Keratinocyte (primary cell): ENCODE data around the gene PITPNC1. TPM values are rescaled to one million over a fixed set of nuclear protein-coding genes. Genes with fewer than 3 reads are reported as not detected.
A peak's percentile ranks its signal among the peaks of the same experiment; 100 is the strongest.
"Not testable (repeated sequence)": the region's sequence is repeated elsewhere in the genome, so short reads cannot be mapped to it uniquely, and the experiment has no call there.

ENCODE experiments used
- DNase-seq: peaks from one replicate; pipeline ENCODE4 v3.0.0-alpha.2; 2011; ENCODE audit warnings: low read depth, missing footprints, low spot score
- FAIRE-seq: peaks from 2 replicates; lab custom pipeline; 2011; peaks lifted over from hg19 to GRCh38; lab: Jason Lieb, UNC
- H2AFZ ChIP-seq: 2 replicates; pipeline ENCODE4 v1.6.0; 2012; ENCODE audit warnings: low read length, control low read depth, inconsistent platforms; ENCODE audit not compliant: control insufficient read depth
- H3K27ac ChIP-seq: 2 replicates; pipeline ENCODE4 v1.5.1; 2011; ENCODE audit warnings: low read length; ENCODE audit not compliant: control insufficient read depth, insufficient read depth
- H3K27me3 ChIP-seq: 3 replicates; pipeline ENCODE4 v1.6.0; 2011; ENCODE audit warnings: low read length; ENCODE audit not compliant: control insufficient read depth, insufficient read depth; ENCODE audit errors: extremely low read depth
- H3K36me3 ChIP-seq, 2 experiments: 2 replicates in 1 of 2; 3 replicates in 1 of 2; pipeline ENCODE4 v1.5.1; 2011; ENCODE audit warnings: low read length in 2 of 2, mild to moderate bottlenecking in 1 of 2; ENCODE audit not compliant: control insufficient read depth in 2 of 2, insufficient read depth in 2 of 2; ENCODE audit errors: extremely low read depth in 1 of 2
- H3K4me1 ChIP-seq: 3 replicates; pipeline ENCODE4 v1.5.1; 2011; ENCODE audit warnings: low read length; ENCODE audit not compliant: control insufficient read depth, insufficient read depth; ENCODE audit errors: extremely low read depth
- H3K4me2 ChIP-seq: 3 replicates; pipeline ENCODE4 v1.6.0; 2011; ENCODE audit warnings: low read depth, low read length; ENCODE audit not compliant: control insufficient read depth, insufficient read depth; ENCODE audit errors: extremely low read depth
- H3K4me3 ChIP-seq, 3 experiments: fragments of 200-600 bp in 1 of 3; sonication (generic) in 1 of 3; 2 replicates in 2 of 3; 3 replicates in 1 of 3; pipeline ENCODE4 v1.5.1; 2011 to 2016; ENCODE audit warnings: low read length in 3 of 3, mild to moderate bottlenecking in 3 of 3, control low read depth in 2 of 3, inconsistent platforms in 1 of 3, low read depth in 1 of 3, mixed read lengths in 1 of 3, mixed run types in 1 of 3, moderate library complexity in 1 of 3; ENCODE audit not compliant: control insufficient read depth in 2 of 3, insufficient read depth in 2 of 3; ENCODE audit errors: extremely low read depth in 1 of 3
- H3K79me2 ChIP-seq: 2 replicates; pipeline ENCODE4 v1.6.0; 2012; ENCODE audit warnings: low read length; ENCODE audit not compliant: control insufficient read depth, insufficient read depth
- H3K9ac ChIP-seq: 3 replicates; pipeline ENCODE4 v1.6.0; 2011; ENCODE audit warnings: low read length; ENCODE audit not compliant: control insufficient read depth, insufficient read depth; ENCODE audit errors: extremely low read depth
- H3K9me1 ChIP-seq: 3 replicates; pipeline ENCODE4 v1.6.0; 2011; ENCODE audit warnings: low read length; ENCODE audit not compliant: control insufficient read depth, insufficient read depth; ENCODE audit errors: extremely low read depth
- H3K9me3 ChIP-seq: 2 replicates; pipeline ENCODE4 v1.5.1; 2012; ENCODE audit warnings: low read depth, low read length; ENCODE audit not compliant: control insufficient read depth
- H4K20me1 ChIP-seq: 3 replicates; pipeline ENCODE4 v1.6.0; 2011; ENCODE audit warnings: low read length; ENCODE audit not compliant: control insufficient read depth, insufficient read depth; ENCODE audit errors: extremely low read depth
- EZH2 ChIP-seq: IDR thresholded peaks from one replicate; pipeline ENCODE4 v1.6.1; 2012; ENCODE audit warnings: inconsistent platforms, mild to moderate bottlenecking, low read length, moderate library complexity
- dilution Hi-C: fragments of 300-500 bp; cut with MboI; formaldehyde crosslinking; loops from one replicate; pipeline ENCODE4 v1.7.0; 2020; ENCODE audit warnings: low sequenced_read_pairs; ENCODE audit not compliant: extremely low pct_ligation_motif_present
- polyA plus RNA-seq, 5 experiments: library from polyadenylated mRNA; depleted of rRNA in 3 of 5; stranded (reverse) in 3 of 5; stranded (forward) in 1 of 5; unstranded in 1 of 5; fragments of >200 nt; gene quantifications; 1 replicate in 1 of 5; 2 replicates in 3 of 5; 3 replicates in 1 of 5; pipeline versions ENCODE4 v1.2.1 to v1.2.3, GENCODE V29; 2011 to 2012; ENCODE audit warnings: missing spikeins in 2 of 5, low read depth in 1 of 5, low replicate concordance in 1 of 5
- TF ChIP-seq, protein P1 (sequence below), 3 experiments: IDR thresholded peaks in 1 of 3; conservative IDR thresholded peaks in 1 of 3; optimal IDR thresholded peaks in 1 of 3; 2 replicates in 2 of 3; 3 replicates in 1 of 3; pipeline versions ENCODE3 to v1.5.1; 2011; ENCODE audit warnings: low read length in 3 of 3, mild to moderate bottlenecking in 3 of 3, moderate library complexity in 2 of 3, control low read depth in 1 of 3, inconsistent platforms in 1 of 3; ENCODE audit not compliant: insufficient read depth in 2 of 3; ENCODE audit errors: extremely low read depth in 1 of 3

Gene PITPNC1
- polyA plus RNA-seq, 1 donor (not counting 4 experiments of a cell fraction or from before 2014, with no cell fraction given): 24.8 TPM

- Histone ChIP-seq H4K20me1 (no peaks in the 10 kb centered on the region), H3K36me3 (no peaks in the 10 kb centered on the region), H3K27me3 (no peaks in the 10 kb centered on the region), H3K4me1 (peaks cover 19% of the 10 kb centered on the region), H3K4me2 (peak overlapping the region; percentile 89), H3K79me2 (peaks cover 10% of the 10 kb centered on the region), H2AFZ (no peak overlapping the region), H3K9me1 (no peaks in the 10 kb centered on the region), H3K4me3 (no peak overlapping the region), H3K9ac (no peak overlapping the region), H3K27ac (peak overlapping the region; percentile 73), H3K9me3 (no peaks in the 10 kb centered on the region)
- DNase-seq (no peak), FAIRE-seq (no peak)
- dilution Hi-C loops: no loop called here
- no peak for TF ChIP-seq EZH2
- TF ChIP-seq, protein P1, sequence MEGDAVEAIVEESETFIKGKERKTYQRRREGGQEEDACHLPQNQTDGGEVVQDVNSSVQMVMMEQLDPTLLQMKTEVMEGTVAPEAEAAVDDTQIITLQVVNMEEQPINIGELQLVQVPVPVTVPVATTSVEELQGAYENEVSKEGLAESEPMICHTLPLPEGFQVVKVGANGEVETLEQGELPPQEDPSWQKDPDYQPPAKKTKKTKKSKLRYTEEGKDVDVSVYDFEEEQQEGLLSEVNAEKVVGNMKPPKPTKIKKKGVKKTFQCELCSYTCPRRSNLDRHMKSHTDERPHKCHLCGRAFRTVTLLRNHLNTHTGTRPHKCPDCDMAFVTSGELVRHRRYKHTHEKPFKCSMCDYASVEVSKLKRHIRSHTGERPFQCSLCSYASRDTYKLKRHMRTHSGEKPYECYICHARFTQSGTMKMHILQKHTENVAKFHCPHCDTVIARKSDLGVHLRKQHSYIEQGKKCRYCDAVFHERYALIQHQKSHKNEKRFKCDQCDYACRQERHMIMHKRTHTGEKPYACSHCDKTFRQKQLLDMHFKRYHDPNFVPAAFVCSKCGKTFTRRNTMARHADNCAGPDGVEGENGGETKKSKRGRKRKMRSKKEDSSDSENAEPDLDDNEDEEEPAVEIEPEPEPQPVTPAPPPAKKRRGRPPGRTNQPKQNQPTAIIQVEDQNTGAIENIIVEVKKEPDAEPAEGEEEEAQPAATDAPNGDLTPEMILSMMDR (optimal IDR thresholded peaks at IDR 0.05 in 1 of 3, IDR thresholded peaks at IDR 0.05 in 1 of 3, conservative IDR thresholded peaks at IDR 0.05 in 1 of 3; ENCODE audit: extremely low read depth in 1 of 3, insufficient read depth in 2 of 3, low read length in 3 of 3): no peak
These were observed 101.4 kb downstream of the PITPNC1 start for GRCh38 chr17:67478401-67479041.

DNA sequence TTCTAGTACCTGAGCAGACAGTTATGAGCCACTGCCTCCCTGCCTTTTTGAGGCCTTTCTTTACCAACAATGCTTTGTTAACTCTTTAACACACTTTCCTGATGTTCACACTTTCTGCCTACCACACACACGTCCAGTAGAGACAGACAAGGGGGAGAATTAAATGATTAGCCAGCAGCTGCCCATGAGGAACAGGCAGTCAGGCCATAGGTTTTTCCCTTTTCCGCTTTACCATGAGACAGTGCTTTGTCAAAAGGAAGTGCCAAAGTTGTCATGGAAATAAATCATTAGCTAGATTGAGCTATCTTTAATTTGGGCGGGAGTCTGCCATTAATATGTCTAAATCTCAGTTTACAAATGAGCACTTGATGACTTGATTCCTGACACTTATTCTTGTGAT, 102.1 kb downstream of the PITPNC1 start:
- Histone ChIP-seq H3K4me2 (no peak overlapping the region), H3K4me3 (no peak overlapping the region), H3K9me3 (no peaks in the 10 kb centered on the region), H3K36me3 (no peaks in the 10 kb centered on the region), H2AFZ (no peak overlapping the region), H3K9me1 (no peaks in the 10 kb centered on the region), H3K4me1 (peaks cover 19% of the 10 kb centered on the region), H3K27ac (no peak overlapping the region), H3K9ac (no peak overlapping the region), H3K79me2 (peaks cover 10% of the 10 kb centered on the region), H3K27me3 (no peaks in the 10 kb centered on the region), H4K20me1 (no peaks in the 10 kb centered on the region)
- FAIRE-seq (no peak), DNase-seq (no peak)
- dilution Hi-C loops: no loop called here
- TF ChIP-seq EZH2: no peak
- TF ChIP-seq, protein P1 (optimal IDR thresholded peaks at IDR 0.05 in 1 of 3, IDR thresholded peaks at IDR 0.05 in 1 of 3, conservative IDR thresholded peaks at IDR 0.05 in 1 of 3; ENCODE audit: extremely low read depth in 1 of 3, insufficient read depth in 2 of 3, low read length in 3 of 3): no peak

DNA sequence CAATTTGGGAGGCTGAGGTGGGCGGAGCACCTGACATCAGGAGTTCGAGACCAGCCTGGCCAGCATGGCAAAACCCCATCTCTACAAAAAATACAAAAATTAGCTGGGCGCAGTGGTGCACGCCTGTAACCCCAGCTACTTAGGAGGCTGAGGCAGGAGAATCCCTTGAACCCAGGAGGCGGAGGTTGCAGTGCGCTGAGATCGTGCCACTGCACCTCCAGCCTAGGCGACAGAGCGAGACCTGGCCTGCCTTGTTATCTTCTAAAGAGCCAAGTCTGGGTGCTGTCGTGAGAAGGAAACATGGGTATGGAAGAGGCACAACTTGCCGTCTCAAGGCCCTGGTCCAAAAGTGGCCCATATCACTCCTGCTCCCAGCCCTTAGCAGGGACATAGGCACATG, 103.9 kb downstream of the PITPNC1 start:
- dilution Hi-C loops, H3K9ac ChIP-seq, H3K36me3 ChIP-seq, FAIRE-seq, H3K9me1 ChIP-seq, H3K27me3 ChIP-seq, H3K27ac ChIP-seq, H3K4me2 ChIP-seq, H3K4me3 ChIP-seq, H2AFZ ChIP-seq, H3K9me3 ChIP-seq, H4K20me1 ChIP-seq, DNase-seq, H3K79me2 ChIP-seq: not testable (repeated sequence)
- H3K4me1 ChIP-seq: peaks cover 13% of the 10 kb centered on the region
